Fibroblast of skin of left biceps (primary cell): ENCODE results near the gene C10orf90.

ENCODE experiments used
- DNase-seq, 2 experiments: peaks; one replicate each; pipeline ENCODE4 v3.0.0-alpha.2; 2013; ENCODE audit warnings: low read depth in 2 of 2

The C10orf90 gene

DNA sequence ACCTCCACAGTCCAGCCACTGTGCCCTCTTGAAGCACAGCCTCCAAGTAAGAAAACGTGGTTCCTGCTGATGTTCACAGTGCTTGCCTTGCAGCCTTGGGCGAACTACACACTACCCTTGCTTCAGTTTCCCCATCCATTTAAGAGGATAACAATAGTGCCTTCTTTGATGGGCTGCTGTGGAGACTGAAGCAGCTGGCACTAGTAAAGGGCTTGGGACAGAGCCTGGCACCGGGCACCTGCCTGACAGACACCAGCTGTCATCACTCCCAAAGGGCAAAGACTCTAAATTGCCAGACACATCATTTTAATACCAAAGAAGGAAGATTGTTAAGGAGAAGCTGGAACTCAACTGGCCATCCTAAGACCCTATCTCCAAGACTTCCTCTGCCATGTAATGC, 3.1 kb upstream of the C10orf90 start:
- DNase-seq = no peak

DNA sequence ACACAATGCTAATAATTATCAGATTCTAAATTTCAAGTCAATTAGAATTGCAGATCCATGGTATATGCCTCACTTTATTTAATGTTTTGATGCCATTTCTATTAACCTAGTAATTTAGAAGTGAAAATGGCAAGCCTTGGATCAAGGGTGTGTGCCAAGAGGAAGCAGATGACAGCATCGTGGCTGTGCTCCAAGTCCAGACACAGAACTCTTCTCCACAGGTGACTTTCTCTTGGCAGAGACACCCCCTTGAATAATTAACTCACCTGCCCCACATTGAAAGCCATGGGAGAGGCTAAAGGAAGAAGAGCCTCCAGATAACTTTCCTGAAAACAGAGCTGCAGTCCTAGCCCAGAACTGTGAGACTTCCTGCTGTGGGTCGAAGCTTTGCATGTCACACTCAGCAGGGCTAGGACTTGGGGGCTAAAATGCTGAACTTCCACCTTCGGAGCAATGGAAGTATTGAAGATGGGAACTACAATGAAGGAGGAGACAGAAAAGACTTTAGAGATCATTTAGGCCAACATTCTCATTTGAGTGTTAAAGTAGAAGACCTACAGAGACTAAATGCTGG, 996 bp upstream of the C10orf90 start:
- DNase-seq = no peak

DNA sequence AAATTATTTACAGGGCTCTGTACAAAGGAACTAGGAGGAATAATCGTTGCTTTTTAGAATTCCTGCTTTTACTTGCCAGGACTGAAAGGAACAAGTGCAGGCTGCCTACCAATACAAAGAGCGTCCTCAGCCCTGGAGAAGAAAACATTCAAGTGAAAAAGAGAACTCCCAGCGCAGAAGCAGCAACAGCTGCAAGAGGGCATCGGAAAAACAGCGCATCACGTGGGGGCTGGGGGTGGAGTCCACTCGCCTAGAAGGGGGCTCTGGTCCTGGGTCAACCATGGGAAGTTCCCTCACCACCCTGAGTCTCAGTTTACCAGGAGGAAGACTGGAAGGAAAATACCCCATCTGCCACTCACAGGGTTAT, 385 bp upstream of the C10orf90 start:
- no peak for DNase-seq

DNA sequence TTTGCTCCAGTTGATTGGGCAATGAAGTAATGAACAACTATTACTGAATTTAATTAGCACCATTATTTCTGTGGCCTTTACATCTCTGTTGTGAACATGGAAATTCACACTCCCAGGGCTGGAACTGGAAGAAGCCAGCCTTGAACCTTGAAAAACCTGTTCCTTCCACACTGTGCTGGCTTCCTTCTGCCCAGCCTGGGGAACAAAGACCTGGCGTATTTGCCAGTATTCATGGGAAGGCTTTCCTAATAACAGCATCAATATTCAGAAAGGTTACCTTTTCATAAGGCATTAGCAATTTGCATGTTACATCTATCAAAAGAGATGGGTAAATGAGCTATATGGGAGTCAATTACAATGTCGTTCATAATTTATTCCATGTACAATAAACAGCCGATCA, 1.3 kb downstream of the C10orf90 start:
- no peak for DNase-seq

DNA sequence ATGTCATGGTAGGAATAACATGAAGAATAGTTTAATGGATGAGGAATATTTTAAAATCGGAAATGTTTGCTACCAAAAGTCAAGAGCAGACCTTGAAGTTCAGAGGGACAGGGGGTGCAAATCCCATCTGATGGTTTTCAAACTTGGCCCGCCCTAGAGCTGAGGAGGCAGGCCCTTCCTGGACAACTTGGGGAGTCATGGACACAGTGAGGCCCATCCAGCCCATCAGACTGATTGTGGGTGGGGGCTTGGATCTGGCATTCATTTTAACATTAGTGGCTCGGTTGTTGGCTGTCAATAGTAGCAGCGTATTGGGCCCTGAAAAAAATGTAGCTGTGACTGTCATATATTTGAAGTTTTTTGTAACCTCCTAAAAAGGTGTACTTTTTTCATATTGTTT, 2.0 kb downstream of the C10orf90 start:
- no peak for DNase-seq

DNA sequence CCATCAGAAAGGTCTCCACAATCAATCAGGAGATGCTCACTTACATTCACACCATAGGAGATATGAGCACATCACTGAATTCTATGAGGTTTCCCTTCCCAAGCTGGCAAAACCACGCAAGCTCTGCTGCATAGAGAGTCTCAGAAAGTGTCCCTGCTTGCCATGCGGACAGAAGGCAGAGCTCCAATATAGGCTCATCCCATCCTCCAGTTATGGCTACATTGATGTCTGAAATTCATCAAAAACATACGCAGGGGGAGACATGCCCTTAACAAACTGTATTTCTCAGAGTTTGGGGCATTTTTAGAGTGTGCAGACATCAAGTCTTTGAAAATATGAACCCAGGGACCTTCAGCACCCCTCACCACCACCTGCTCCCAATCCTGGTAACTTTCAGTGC, 2.9 kb downstream of the C10orf90 start:
- DNase-seq = no peak

DNA sequence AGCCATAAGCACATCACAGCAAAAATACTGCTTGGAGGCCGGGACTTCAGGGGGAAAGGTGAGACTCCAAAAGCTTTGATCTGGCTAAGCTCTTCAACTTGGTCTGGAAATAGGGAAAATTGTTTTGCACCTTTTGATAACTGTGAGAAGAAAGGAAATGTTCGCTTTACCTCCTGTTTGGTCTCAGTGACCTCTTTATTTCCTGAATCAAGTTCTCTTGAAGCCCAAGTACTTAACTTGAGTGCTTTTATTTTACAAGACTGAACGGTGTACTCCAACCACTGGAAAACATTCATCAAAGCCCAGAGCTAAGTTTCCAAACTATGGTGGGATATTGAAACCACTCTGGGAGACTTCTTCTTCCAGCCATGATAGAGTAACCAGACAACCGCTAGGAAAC, 5.3 kb downstream of the C10orf90 start:
- no peak for DNase-seq

DNA sequence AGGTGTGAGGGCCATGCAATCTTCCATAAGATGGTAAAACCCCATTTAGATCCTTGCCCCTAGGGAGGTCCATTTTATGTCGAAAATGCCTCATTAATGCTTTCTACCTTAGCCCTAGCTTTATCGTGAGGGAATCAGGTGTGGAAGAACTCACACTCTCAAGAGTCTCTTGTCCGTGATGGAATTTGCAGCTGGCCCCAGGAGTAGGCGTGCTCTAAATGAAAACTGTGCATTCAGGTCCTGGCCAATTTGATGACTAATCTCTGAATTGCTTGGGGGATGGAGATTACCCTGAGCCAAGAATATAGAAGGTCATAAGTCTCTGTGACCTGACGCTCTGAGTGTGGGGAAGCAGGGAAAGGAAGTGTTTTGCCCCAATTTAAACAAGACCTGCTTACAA, 6.6 kb downstream of the C10orf90 start:
- DNase-seq = peak in 1 of 2 experiments; percentile 42

DNA sequence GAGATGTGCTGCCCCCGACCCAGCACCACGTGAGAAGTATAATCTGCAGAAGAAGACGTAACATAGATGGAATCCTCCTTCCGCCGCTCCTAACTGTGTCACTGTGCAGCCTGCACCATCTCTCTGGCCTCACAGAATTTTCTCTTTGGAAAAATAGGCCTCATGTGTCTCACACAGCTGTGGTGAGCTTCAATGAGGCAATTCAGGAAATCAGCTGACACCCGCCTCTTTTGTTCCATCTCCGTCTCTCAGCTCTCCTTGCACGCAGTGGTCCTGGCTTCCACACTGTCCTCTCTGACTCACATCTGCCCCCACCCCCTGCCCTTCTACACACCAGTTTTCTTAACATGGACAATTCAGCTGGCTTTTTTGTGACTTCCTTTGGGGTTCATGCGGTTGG, 7.2 kb downstream of the C10orf90 start:
- peak; percentile 64 to 65 for DNase-seq

DNA sequence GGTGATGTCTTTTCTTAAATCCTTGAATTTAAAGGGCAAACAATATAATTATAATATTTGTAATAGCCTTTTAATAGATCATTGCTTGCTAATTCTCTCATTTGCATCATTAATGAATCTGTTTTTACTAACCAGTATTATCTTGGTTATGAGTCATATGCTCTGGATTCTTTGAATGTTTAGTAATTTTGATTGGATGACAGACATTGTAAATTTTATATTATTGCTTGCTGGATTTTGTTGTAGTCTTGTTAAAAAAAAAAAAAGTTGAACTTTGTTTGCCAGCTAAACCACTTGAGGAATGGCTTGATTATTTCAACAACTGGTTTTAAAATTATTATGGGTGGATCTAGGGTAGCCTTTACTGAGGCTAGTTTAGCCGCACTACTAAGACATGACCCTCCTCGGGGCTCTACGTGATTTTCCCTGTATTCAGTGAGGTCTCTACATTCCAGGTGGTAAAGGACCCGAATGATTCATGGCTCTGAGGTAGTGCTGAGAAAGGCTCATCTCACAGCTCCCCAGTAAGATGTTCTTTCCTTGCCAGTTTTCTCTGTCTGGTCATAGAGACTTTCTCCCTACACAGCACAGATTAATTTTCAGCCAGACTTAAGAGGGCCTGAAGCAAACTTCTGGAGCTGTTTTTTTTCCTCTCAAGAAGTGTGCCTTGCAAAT, 8.5 kb downstream of the C10orf90 start:
- peak; percentile 49 to 64 for DNase-seq

DNA sequence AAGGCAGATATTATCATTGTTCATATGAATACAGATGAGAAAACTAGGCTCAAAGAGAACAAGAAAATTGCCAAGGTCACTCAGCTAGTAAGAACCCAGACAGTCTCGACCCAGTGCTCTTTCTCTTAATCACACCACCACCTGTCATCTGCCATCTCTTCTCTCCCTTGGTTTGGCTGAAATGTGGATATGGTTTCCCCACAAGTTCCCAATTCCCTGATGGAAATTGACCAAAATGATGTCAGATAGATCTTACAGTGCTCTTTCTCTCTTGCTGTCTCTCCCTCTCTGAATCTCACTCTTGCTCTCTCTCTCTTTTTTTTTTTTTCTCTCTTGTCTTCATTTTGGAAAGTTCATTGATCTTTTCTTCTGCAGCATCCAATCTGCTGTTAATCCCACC, 9.1 kb downstream of the C10orf90 start:
- DNase-seq = no peak

DNA sequence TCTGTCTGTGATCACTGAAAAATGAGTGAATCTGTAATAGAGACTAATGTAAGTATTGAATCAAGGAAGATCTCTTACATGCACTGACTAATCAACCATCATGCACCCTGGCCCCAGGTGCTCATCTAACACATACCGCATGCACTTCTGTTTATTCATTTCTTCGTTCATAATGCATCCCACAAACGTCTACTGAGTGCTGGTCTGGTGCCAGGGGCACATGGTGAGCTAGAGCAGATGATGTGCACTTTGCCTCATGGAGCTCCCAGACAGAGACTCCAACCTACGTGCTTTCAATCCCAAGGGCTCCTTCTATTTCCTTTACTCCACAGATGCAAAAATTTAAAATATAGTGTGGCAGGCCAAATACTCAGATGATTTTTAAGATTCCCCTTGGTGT, 10.7 kb downstream of the C10orf90 start:
- no peak for DNase-seq

DNA sequence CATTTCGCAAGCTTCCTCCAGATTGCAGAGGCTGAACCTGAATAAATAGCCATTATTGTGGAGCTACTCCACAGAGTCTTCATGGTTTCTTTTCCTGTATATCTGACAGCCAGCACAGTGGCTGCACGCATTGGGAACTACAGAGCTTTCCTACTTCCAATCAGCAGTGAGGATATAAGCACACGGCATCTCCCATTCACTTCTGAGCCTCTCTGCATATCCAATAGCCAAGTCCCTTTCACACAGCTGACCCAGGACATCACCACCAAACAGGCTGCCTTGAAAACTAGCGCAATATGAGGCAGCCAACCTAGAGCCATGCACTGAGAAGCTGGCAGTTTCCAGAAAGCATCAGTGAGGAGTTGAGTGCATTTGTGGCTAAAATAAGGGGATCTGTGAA, 11.6 kb downstream of the C10orf90 start:
- no peak for DNase-seq

DNA sequence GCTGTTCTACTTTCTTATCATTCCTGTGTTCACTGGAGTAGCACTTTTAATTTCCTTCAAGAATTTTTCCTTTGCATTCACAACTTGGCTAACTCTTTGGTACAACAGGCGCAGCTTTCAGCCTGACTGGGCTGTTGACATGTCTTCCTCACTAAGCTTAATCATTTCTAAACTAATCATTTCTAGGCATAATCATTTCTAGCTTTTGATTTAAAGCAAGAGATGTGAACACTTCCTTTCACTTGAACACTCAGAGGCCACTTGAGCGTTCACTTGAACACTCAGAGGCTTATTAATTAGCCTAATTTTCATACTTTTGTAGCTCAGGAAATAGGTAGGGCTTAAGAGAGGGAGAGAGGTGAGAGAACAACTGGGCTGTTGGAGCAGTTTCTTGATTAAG, 15.9 kb downstream of the C10orf90 start:
- DNase-seq = no peak

DNA sequence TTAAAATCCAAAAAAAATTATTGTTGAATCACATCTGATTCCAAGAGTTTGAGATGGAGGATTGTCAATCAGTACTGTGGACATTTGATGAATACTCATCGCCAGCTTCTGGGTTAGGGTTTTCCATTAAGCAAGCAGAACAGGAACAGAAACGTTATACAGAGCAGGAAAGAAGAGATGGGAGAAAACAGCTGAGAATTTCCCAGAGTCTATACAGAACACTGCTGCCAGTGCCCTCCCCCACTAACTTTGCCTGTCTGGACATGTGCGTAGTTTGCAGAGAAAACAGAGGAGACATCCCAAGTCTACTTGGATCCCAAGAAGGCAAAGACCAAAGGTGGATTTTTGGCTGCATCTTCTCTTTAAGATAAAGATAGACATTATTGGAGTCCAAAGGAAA, 19.0 kb downstream of the C10orf90 start:
- DNase-seq = no peak

DNA sequence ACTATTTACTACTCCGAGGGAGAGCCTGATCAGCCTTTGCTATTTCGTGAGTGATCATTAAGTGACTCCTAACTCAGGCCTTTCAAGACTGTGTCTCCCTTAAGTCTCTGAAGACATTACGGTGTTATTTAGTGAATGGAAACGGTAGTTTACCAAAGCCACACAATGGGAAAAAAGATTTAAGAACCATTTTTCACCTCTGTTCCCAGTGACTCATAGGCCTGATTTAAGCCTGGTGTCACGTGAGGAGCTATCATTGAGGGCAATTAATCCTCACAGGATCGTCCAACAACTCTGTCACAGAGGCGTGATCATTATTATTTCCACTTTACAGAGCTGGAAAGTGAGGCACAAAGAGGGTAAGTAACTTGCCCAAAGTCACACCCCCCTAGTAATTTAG, 20.3 kb downstream of the C10orf90 start:
- DNase-seq = no peak

DNA sequence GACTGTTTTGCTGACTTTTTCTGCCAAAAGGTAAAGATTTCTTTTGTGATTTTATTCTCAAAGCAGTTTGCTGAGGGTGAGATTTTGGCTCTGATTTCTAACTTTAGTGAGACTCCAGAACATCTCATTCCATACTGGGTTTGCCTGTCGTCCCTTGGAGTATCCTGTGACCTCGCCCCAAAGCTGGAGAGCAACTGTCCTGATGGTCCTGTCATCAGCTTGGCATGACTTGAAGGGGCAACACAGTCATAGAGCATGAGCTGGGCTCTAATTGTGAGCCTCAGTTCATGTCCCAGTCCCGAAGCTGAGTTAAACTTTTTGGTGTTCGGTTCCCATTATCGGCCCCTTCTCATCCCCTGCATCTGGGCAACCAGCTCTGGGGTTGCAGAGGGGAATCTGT, 23.4 kb downstream of the C10orf90 start:
- no peak for DNase-seq

DNA sequence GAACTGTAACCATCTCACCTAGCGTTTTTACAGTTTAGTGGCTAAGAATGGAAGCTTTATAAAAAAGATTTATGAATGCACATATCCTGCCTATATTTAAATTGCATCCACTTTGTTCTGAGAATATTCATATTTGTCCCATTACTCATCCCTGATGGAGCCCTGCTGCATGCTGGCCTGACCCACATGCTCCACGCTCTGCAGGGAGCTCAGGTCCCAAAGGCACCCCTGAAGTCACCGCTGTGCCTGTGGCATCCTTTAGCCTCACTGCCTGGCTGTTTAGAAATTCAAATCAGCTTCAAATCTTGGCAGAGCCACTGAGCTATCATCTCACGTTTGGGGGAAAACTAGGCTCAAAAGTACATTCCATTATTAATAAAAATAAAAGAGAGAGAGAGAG, 24.4 kb downstream of the C10orf90 start:
- no peak for DNase-seq

DNA sequence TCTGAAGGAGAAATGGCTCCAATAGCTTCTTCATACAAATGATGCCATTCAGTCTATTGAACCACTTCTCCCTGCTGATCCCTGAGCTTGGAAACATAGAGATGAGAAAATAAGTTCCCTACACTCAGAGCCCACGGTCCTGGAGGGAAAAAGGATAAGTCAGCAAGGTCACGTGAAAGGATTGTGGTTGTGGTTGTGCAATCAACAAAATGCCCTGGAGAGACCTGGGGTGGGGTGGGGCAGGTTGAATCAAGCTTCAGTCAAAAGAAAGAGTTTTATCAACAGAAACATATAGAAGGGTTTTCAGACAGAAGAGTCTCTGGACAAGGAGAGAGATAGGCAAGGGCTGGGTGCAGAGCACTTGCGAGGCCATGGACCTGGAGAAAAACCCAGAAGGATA, 30.1 kb downstream of the C10orf90 start:
- no peak for DNase-seq

DNA sequence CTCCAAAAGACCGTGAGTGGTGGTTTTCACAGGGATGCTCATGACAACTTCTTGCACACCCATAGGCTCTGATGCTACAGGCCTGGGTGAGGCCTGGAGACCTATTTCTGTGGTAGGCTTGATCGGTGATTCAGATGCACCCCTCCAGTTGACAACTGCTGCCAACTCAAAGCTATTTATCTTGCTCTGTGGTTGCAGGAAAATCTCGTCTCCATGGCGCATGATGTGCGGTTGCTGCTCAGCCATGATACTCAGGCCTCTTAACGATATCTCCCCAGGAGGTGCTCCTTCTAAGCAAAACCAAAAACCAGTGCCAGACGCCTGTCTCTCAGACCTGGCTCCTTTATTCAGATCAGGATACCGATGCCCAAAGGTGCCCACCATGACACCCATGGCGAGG, 31.4 kb downstream of the C10orf90 start:
- no peak for DNase-seq

DNA sequence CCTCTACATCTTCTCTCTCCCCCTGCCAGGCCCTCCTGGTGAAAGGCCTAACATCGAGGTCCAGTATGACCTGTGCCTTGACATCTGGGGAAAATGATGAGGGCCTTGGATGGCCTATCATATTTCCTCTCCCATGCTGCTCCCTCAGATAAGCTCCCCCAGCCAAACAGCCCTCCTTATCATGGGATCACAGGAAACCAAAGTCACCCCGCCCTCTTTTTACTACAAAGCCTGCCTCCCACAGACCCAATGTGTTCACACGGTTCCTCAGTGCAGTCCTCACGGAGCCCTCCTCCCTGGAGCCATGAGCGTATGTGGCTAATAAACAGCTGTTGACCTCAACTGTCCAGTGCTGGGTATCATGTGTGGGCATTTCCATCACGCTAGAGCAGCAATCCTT, 32.0 kb downstream of the C10orf90 start:
- DNase-seq = no peak

DNA sequence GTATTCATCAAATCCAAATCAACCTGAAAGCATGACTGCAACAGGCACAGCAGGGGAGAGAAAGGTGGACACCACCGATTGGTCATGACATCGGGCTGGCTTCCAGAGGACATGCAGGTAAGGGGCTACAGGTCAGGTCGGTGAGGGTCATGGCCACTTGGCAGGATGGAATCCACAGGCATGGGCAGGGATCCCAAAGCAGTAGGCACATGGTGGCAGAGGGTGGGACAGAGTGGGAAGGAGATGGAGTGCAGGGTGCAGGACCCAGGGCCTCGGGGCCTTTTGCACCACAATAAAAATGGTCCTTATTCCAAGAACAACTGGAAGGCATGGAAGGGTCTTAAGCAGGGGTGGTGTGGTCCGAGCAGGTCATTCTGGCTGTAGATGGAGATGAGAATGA, 33.0 kb downstream of the C10orf90 start:
- no peak for DNase-seq

DNA sequence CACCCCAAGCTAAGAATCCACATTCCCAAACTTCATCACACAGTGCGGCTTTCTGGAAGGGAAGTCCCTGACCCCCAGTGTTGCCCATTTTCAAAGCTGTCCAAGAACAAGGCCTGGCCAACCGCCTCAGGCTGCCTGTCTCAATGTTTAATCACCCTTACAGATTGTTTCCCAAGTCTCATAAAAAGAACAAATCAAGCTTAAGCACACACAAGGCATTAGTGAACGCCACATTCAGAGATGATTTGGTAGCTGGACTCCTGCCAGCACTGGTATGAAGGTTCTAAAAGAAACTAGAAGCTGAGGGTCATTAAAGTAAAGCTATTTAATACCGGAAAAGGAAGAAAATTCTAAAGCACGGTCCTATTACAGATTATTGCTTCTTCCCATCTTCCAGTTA, 35.6 kb downstream of the C10orf90 start:
- DNase-seq = no peak

DNA sequence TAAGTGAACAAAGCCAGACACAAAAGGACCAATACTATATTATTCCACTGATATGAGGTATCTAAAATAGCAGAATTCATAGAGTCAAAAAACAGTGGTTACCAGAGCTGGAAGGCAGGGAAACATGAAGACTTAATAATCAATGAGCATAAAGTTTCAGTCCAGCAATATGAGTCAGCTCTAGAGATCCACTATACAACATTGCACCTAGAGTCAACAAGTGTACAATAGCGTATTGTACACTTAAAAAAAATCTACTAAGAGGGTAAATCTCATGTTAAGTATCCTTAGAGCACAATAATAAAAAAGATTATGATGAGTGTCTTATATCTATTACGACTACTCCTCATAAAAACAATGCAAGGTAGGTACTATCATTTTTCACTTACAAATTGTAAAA, 36.1 kb downstream of the C10orf90 start:
- no peak for DNase-seq
